Measurements from ENCODE around the gene SLC4A8.

SLC4A8 gene

DNA sequence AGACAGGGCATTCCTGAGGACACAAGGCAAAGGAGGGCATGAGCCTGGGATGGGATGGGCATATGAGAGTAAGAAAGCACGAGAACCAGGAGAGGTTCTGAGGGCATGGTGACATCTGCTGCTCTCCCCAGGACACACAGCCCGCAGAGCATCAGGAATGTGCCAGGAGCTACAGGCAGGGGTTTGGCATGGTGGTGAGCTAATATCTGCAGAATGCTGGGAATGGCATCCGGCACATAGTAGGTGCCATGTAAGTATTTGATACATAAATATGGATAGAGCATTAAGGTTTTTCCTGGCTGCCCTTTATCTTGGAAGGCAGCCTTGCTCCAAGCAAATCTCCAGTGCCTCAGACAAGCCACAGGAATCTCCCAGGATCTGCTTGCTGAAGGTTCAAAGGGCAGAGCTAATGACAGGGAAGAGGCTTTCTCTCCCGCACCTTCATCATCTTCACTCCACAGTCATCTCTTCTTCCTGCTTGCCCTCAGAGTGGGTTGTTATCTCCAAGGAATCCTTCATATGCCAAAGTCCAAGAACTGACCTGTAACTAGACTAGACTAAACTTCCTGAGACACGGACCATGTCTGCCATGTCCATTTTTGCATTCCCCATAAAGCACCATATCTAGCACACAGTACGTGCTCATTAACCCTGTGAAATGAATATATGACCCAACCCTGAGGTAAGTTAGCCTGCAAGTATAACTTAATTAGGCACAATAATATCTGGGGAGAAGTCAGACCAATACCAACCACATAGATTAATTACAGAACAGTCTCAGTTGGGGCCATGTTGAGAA, 104.4 kb downstream of the SLC4A8 start:
- DNase-seq: no peak

DNA sequence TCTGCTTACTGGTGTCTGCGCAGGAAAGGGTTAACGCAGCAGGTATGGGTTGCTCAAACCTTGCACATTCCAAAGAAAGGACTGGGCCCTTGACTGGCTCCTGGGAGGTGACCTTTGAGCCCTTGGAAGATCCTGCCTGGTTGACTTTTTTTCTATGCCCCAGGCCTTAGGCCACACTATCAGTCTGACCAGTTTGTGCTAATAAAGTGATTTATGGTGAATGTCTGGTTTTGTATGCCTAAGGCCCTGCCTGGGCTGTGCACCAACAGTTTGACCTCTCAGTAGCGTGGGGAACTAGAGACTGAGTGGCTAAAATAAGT, 105.0 kb downstream of the SLC4A8 start:
- DNase-seq: no peak

DNA sequence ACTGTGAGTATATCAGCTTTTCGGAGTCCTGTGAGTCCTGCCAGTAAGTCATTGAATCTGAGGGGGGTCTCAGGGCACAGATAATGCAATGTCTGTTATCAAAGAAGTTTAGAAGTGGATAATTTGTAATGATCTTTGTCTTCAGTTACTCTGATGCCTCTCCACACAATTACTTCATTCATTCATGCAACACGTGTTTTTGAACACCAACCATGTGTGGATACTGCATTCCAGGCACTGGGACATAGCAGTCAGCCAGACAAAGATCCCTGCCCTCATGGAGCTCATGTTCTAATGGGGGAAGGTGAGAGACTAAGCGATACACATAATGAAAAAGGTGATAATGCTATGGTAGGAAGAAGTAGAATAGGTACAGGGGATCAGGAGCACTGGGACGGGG, 105.6 kb downstream of the SLC4A8 start:
- DNase-seq: no peak

GRCh38 chr12:51531284-51531977, 106.8 kb downstream of the SLC4A8 start:
- no peak for DNase-seq

DNA sequence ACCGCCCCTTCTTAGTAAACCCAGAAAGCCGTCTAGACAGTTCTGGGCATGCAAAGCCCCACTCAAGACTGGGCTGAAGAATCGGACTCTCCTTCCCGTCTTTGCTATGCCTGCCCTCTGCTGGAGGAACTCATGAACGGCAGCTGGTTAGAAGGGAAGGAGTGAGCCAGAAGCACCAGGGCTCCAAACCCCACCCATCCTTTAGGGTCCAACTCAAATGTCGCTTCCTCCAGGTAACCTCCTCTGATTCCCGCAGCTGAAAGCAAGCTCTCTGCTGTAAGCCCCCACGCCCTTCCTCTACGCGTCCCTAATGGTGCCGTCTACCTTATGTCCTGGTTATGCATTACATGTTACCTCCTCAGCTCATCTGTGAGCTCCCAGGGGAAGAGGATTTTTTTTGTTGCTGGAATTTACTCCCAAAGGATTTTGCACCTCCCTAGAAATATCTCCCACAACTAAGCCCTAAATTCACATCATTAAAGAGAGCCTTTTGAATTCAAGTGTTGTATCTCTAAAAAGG, 107.4 kb downstream of the SLC4A8 start:
- DNase-seq: no peak

GRCh38 chr12:51533799-51534198, 109.2 kb downstream of the SLC4A8 start:
- no peak for DNase-seq

- DNase-seq: no peak
Observed at GRCh38 chr12:51534216-51535074, 109.8 kb downstream of the SLC4A8 start.

- DNase-seq: no peak
Observed at GRCh38 chr12:51536159-51536558, 111.5 kb downstream of the SLC4A8 start.

DNA sequence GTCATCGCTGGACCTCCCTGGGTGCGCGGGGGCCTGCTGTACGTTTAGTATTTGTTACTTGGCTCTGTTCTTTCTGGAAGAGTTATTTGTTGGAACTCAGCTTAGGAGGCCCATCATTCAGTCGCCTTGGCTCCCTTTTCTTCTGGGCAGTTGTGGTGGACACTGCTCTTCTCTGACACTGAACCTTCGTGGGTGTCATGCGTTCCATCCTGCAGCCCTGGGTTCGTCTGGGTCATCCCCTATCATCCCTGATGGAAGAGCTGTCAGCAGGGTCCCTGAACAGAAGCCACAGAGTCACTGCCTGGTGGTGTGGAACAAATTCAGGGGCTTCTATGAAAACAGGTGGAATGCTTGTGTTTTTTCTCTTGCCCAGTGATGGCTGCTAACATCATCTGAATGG, 113.5 kb downstream of the SLC4A8 start:
- no peak for DNase-seq

- no peak for DNase-seq
Observed at GRCh38 chr12:51538599-51538998, 114.0 kb downstream of the SLC4A8 start.

GRCh38 chr12:51540996-51541395, 116.4 kb downstream of the SLC4A8 start:
- DNase-seq: no peak

DNA sequence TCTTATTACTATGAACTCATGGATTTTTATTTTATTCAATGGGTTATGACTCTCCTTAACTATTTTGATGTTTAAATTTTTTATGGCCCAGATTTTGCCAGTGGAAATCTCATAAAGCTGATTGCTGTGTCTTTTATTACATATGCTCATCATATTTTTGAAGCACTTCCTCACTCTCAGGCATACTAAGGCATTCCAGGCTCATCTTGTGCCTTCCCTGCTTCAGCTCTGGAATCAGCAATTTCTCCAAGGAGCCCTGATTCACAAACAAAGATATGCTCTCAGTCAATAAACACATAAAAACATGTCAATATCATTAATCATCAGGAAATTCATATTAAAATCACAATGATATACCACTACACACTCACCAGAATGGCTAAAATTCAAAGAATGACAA, 121.5 kb downstream of the SLC4A8 start:
- no peak for DNase-seq

DNA sequence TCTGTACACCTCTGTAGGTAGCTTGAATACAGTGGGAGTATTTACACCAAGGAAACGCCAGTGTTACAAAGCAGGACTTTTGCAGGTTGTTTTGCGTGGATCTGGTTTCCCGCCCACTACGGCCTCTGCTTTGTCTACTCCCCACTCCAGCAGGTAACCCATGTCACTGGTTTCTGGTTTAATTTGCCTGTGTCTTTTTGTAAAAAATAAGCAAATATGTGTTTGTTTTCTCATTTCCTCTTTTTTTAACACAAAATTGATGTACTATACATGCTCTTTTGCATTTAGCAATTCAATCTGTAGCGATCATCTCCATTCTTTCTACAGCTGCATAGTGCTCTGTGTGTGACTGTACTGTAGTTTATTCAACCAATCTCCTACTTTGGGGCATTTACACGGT, 123.0 kb downstream of the SLC4A8 start:
- no peak for DNase-seq

- DNase-seq: no peak
Observed at GRCh38 chr12:51548241-51548640, 123.6 kb downstream of the SLC4A8 start.

- DNase-seq: no peak
Observed at GRCh38 chr12:51549637-51550036, 125.0 kb downstream of the SLC4A8 start.

All from NCI-H1417 treated with DMSO at 0.1 percent for 48 hours (cell line).